ENCODE results near the gene DDX24. TPM values are rescaled to one million over a fixed set of nuclear protein-coding genes. Genes with fewer than 3 reads are reported as not detected.

The DDX24 gene
- polyA plus RNA-seq, 3 donors, result 51.2 to 68.0 (median 53.8) TPM

DNA sequence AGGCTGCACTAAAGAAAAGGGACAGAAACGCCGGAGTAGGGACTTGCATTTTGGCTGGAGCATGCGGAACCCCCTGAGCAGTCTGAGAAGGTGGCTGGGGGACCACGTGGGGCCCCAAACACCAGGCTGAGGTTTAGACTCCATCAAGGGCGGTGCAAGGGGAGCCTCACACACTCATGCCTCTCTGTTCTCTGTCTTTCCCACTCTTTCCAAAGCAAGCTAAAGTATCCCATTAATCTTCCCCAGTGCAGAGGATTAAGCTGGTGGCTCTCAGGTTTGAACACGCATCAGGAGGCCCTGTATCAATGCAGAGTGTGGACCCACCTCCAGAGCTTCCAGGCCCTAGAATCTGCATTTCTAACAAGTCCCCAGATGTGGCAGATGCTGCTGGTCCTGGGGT is 70.4 kb downstream of the DDX24 start:
- intact Hi-C loops (cut with micrococcal nuclease), result no loop called here
- peaks cover 8% of the 10 kb centered on the region for H3K4me1 Mint-ChIP-seq
- H3K79me2 ChIP-seq (ENCODE audit: insufficient read depth, low read length), result no peaks in the 10 kb centered on the region
- no peaks in the 10 kb centered on the region for H3K9me3 ChIP-seq (replicated peaks in 1 of 2; ENCODE audit: control insufficient read depth in 1 of 2, insufficient read depth in 1 of 2, low read length in 2 of 2)
- H4K20me1 ChIP-seq (ENCODE audit: insufficient read depth, low read length), result no peaks in the 10 kb centered on the region
- H3K4me2 ChIP-seq (replicated peaks; ENCODE audit: extremely low read depth, low read length, poor library complexity, severe bottlenecking), result no peak overlapping the region
- WGBS (ENCODE audit: insufficient coverage), result 85% methylated on average over 4 of the region's 6 CpGs
- no peak overlapping the region for H3K9ac ChIP-seq (ENCODE audit: insufficient read depth, low read length, poor library complexity, severe bottlenecking)
- H2AFZ ChIP-seq (ENCODE audit: insufficient read depth, low read depth, low read length, poor library complexity, severe bottlenecking), result no peak overlapping the region
- no peak for DNase-seq
- no peaks in the 10 kb centered on the region for H3K27me3 ChIP-seq (ENCODE audit: control insufficient read depth in 2 of 2, insufficient read depth in 2 of 2, low read length in 2 of 2)
- H3K4me1 ChIP-seq (ENCODE audit: control insufficient read depth in 1 of 2, insufficient read depth in 2 of 2, low read length in 2 of 2), result peaks cover 0 to 3% of the 10 kb centered on the region in 2 donors
- H3K9me3 Mint-ChIP-seq, result no peaks in the 10 kb centered on the region
- H3K36me3 ChIP-seq (replicated peaks in 1 of 2; ENCODE audit: control insufficient read depth in 1 of 2, insufficient read depth in 2 of 2, low read length in 2 of 2), result no peaks in the 10 kb centered on the region
- H3K4me3 ChIP-seq (replicated peaks in 1 of 3; ENCODE audit: low read depth in 2 of 3, low read length in 3 of 3), result no peak overlapping the region
- no peak overlapping the region for H3K27ac ChIP-seq (ENCODE audit: low read depth in 1 of 2, low read length in 2 of 2)
- TF ChIP-seq, protein P1, sequence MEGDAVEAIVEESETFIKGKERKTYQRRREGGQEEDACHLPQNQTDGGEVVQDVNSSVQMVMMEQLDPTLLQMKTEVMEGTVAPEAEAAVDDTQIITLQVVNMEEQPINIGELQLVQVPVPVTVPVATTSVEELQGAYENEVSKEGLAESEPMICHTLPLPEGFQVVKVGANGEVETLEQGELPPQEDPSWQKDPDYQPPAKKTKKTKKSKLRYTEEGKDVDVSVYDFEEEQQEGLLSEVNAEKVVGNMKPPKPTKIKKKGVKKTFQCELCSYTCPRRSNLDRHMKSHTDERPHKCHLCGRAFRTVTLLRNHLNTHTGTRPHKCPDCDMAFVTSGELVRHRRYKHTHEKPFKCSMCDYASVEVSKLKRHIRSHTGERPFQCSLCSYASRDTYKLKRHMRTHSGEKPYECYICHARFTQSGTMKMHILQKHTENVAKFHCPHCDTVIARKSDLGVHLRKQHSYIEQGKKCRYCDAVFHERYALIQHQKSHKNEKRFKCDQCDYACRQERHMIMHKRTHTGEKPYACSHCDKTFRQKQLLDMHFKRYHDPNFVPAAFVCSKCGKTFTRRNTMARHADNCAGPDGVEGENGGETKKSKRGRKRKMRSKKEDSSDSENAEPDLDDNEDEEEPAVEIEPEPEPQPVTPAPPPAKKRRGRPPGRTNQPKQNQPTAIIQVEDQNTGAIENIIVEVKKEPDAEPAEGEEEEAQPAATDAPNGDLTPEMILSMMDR (IDR thresholded peaks at IDR 0.05), result no peak
- no peak overlapping the region for H3K4me3 Mint-ChIP-seq
- H3K27me3 Mint-ChIP-seq (ENCODE audit: low read depth in 3 of 3), result peaks cover 3 to 11% (median 8%) of the 10 kb centered on the region in 3 donors
- H3K27ac Mint-ChIP-seq, result no peak overlapping the region
- no peaks in the 10 kb centered on the region for H3K36me3 Mint-ChIP-seq

DNA sequence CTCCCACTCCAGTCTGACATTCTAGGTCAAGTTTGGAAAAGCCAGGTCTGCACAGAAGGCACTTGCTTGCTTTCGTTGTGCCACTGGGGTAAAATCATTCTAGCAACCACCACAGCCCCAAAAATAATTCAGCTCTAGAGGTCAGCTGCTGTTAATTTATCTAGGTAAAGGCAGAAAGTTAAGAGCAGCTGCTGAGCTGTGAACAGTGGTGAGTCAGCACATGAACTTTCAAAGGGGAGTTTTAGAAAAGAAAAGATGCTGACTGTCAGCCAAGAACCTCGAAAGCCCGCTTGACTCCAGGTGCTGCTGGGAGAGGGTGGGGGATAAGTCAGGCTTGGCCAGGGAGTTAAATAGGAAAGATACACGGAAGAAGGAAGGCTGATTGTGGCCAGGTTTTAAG is 71.2 kb downstream of the DDX24 start:
- Mint-ChIP-seq H3K27me3 (ENCODE audit: low read depth in 3 of 3) (peaks cover 3 to 11% (median 8%) of the 10 kb centered on the region in 3 donors), H3K9me3 (no peaks in the 10 kb centered on the region), H3K4me3 (no peak overlapping the region), H3K4me1 (peaks cover 8% of the 10 kb centered on the region), H3K36me3 (no peaks in the 10 kb centered on the region), H3K27ac (no peak overlapping the region)
- no peak overlapping the region for H3K27ac ChIP-seq (ENCODE audit: low read depth in 1 of 2, low read length in 2 of 2)
- intact Hi-C loops (cut with micrococcal nuclease), result no loop called here
- no peak for DNase-seq
- WGBS (ENCODE audit: insufficient coverage), result 36% methylated on average over 3 of the region's 4 CpGs
- no peaks in the 10 kb centered on the region for H3K36me3 ChIP-seq (replicated peaks in 1 of 2; ENCODE audit: control insufficient read depth in 1 of 2, insufficient read depth in 2 of 2, low read length in 2 of 2)
- H2AFZ ChIP-seq (ENCODE audit: insufficient read depth, low read depth, low read length, poor library complexity, severe bottlenecking), result no peak overlapping the region
- H3K4me2 ChIP-seq (replicated peaks; ENCODE audit: extremely low read depth, low read length, poor library complexity, severe bottlenecking), result no peak overlapping the region
- H3K9ac ChIP-seq (ENCODE audit: insufficient read depth, low read length, poor library complexity, severe bottlenecking), result no peak overlapping the region
- TF ChIP-seq, protein P1 (IDR thresholded peaks at IDR 0.05), result no peak
- H3K79me2 ChIP-seq (ENCODE audit: insufficient read depth, low read length), result no peaks in the 10 kb centered on the region
- no peaks in the 10 kb centered on the region for H4K20me1 ChIP-seq (ENCODE audit: insufficient read depth, low read length)
- H3K4me3 ChIP-seq (replicated peaks in 1 of 3; ENCODE audit: low read depth in 2 of 3, low read length in 3 of 3), result no peak overlapping the region
- no peaks in the 10 kb centered on the region for H3K9me3 ChIP-seq (replicated peaks in 1 of 2; ENCODE audit: control insufficient read depth in 1 of 2, insufficient read depth in 1 of 2, low read length in 2 of 2)
- H3K27me3 ChIP-seq (ENCODE audit: control insufficient read depth in 2 of 2, insufficient read depth in 2 of 2, low read length in 2 of 2), result no peaks in the 10 kb centered on the region
- H3K4me1 ChIP-seq (ENCODE audit: control insufficient read depth in 1 of 2, insufficient read depth in 2 of 2, low read length in 2 of 2), result peaks cover 0 to 3% of the 10 kb centered on the region in 2 donors

Measured in CD14-positive monocyte (primary cell).